Activated naive CD4-positive, alpha-beta T cell treated with anti-CD3 and anti-CD28 coated beads, Interleukin-2, amount 50 U/mL, for 16 hours (primary cell): ENCODE results near the gene ACBD7.

ENCODE experiments used
- DNase-seq: peaks from one replicate; pipeline ENCODE4 v3.0.0-alpha.2; 2020

The ACBD7 gene

DNA sequence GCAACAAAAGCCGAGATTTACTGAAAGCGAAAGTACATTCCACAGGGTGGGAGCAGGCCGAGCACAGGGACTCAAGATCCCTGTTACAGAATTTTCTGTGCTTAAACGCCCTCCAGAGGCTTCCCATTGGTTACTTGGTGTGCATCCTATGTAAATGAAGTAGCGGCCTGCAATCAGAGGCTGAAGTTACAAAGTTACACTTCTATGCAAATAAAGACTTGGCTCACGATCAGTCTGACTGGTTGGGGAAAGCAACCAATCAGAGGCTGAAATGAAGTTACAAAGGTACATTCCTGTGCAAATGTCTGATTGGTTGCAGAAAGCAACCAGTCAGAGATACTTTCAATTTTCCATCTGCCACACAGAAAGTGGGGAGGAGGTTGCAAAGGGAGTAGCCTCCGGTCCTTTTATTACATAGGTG, 4.1 kb downstream of the ACBD7 start:
- no peak for DNase-seq

DNA sequence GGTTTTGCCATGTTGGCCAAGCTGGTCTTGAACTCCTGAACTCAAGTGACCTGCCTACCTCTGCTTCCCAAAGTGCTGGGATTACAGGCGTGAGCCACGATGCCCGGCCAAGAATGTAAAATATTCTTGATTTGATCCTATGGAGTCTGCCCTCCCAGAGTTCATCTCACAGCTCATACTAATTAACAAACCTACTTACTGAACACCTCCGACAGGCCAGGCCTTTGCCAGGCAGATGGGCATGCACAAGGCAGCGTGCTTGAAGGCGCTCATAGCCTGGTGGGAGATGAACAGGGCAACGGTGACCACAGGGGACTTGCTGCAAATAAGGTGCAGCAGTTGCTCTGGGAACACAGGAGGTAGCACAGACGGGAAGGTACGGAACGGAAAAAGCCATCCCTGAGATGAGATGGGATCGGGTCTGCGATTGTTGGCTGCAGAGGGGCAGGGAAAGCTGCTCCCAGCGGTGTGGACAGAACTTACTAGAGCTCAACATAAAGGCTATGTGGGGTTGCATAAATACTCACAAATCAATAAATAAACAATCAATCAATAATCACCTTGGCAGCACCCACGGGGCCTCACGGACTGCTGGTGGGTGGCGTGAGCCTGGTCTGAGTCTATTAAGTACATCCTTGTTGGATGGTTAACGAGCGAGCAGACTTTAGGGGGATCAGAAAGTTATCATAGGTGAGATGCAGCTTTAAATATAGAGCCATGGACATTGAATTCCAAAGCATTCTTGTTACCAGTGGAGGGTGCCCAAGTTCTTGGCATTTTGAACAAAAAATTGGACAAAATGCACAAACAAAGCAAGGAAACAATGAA, 4.7 kb downstream of the ACBD7 start:
- no peak for DNase-seq

DNA sequence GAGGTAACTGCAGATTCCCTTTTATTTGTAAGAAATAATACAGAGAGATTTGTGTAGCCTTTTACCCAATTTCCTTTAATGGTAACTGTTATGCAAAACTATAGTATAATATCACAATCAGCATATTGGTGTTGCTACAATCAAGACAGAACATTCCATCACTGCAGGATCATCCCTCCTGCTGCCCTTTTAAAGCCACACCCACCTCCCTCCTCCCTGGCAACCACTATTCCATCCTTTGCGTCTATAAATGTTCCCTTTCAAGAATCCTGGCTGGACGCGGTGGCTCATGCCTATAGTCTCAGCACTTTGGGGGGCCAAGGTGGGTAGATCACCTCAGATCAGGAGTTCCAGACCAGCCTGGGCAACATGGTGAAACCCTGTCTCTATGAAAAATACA, 13.2 kb downstream of the ACBD7 start:
- DNase-seq = no peak

DNA sequence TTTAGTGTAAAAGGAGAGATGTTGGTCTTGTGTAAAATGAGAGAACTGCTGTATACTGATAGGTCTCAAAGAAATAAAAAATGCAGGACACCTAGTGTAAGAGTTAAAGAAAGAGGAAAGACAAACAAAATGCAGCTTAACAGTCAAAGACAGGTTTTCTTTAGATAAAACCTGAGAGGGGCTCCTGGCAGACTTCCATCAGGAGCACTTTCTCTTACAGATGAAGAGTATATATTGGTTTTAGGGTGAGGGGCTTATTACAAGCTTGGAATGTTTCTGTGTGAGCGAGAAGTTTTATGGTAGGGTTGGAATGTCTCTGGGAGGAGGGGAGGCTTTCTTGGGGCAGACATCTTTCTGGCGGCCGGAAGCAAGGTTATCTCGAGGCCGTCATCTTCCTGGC, 16.2 kb downstream of the ACBD7 start:
- DNase-seq = no peak

DNA sequence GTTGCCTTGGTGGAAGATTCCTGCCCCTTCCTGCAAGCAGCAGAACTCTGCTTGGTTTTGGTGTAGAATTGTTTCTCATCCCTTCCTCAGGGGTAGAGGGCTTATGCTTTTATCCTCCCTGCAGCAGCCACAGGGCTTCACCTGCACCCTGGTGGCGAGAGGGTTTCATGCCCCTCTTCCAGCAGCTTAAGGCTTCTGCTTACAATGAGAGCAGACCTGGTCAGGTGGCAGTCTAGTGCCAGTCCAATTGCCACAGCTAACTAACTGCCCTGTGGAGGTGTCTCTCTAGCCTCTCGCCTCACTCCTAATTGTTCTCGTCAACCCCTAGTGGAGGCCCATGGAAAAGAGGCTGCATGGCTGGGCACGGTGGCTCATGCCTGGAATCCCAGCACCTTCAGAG, 19.3 kb downstream of the ACBD7 start:
- DNase-seq = no peak

DNA sequence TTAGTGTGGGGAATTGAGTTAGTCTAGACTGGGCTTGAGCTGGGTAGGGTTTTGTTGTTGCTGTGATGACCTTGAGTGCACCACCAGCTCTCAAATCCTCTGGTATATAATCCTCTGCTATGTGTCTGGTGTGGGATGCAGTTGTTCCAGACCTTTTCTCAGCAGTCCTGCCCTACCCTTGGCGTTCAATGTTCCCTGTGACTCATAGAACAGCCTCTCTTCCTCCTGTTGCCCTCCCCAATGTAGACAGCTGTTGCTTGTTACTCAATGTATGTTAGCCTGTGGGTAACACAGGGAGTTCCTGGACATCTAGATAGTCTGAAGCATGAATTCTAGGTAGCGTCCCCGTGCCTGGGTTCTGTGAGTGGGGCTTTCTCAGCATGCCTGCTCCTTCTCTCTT, 19.8 kb downstream of the ACBD7 start:
- DNase-seq = no peak

DNA sequence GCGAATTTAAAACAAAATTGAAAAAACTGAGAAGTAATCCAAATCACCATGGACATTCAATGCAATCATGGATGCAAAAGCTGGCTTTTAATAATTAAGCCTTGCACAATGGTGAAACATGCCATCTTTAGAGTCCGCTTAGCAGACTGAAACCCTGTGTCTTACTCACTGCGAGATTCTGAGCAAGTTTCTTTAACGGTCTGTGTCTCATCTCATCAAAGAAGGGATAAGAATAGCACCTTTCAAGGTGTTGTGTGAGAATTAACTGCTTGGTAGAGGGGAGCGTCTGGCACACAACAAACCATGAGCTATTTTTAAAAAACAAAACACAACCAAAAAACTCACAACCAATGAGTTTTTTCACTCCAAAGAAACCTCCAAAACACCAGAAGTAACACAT, 21.4 kb downstream of the ACBD7 start:
- DNase-seq = no peak

DNA sequence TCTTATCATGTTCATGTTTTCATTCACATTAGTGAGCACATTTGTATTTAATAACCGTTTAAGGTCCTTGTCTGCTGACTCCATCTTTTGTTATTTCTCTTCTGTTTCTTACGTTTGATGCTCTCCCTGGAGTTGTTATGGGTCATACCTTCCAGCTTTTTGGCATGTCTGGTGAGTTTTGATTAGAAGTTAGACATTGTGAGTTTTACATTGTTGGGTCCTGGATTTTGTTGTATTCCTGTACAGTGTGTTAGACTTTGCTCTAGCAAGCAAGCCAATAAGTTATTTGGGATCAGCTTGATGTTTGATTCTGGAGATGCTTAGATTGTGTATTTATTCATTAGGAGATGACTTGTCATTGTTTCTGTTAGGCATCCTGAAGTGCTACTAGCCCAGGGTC, 27.9 kb downstream of the ACBD7 start:
- no peak for DNase-seq

DNA sequence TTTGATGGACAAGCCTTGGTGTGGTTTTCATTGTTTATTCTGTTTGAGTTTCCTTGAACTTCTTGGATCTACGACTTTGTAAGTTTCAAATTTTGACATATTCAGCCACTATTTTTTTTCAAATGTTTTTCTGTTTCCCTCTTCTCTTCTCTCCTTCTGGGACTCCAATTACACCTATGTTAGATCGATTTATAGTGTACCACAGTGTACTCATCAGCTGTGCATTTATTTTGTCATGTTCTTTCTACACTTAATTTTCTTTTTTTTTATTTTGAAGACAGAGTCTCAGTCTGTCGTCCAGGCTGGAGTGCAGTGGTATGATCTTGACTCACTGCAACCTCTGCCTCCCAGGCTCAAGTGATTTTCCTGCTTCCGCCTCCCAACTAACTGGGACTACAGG, 28.7 kb downstream of the ACBD7 start:
- DNase-seq = no peak

DNA sequence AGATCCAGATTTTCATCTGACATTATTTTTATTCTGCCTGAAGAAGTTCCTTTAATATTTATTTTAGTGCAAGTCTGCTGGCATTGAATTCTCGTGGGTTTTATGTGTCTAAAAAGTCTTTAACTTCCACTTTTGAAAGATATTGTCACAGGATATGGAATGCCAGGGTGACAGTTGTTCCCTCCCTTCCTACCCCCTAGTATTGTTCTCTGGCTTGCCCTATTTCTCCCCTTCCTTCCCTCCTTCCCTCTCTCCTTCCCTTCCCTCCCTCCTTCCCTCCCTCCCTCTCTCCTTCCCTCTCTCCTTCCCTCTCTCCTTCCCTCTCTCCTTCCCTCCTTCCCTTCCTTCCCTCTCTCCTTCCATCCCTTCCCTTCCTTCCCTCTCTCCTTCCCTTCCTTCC, 29.9 kb downstream of the ACBD7 start:
- no peak for DNase-seq

DNA sequence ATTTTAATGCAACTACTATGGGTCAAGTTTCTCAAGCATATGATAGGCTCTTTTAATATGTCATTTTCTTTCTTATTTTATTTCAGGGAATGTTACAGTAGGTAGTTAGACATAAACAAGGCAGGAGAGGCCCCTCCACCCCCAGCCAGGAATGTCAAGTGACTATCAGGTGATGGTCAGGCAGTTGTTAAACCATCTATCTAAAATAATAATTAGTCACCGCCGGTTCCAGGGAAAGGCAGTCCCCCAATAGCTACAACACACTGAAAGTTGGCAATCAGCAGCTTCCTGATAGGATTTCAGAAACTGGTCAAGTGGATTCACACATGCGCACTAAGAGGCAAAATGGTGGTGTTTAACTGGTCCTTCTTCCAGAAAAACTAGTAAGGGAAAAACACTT, 35.5 kb downstream of the ACBD7 start:
- DNase-seq = no peak

DNA sequence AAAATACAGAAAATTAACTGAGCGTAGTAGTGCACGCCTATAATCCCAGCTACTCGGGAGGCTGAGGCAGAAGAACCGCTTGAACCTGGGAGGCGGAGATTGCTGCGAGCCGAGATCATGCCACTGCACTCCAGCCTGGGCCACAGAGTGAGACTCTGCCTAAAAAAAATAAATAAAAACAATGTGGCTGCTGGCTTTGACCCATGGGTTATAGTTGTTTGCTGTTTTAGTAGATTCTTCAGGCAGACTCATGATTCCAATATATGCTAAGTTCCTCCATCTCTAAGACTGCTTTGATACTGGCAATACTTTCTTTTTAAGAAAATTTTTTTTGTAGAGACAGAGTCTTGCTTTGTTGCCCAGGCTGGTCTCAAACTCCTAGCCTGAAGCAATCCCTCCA, 36.5 kb downstream of the ACBD7 start:
- DNase-seq = no peak

DNA sequence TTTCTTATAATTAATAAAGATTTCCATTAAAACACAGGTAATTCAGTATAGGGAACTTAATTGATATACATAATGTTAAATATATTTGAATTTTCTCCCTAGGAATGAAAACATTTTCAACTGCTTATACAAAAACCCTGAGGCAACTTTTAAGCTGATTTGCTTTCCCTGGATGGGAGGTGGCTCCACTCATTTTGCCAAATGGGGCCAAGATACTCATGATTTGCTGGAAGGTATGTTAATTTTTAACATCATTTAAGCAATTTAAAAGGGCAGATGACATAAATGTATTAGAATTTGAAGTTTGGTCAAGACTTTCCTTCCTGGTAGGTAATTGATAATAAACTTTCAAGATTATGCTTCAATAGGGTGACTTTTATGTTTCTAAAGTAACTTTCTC, 39.0 kb downstream of the ACBD7 start:
- DNase-seq = no peak

DNA sequence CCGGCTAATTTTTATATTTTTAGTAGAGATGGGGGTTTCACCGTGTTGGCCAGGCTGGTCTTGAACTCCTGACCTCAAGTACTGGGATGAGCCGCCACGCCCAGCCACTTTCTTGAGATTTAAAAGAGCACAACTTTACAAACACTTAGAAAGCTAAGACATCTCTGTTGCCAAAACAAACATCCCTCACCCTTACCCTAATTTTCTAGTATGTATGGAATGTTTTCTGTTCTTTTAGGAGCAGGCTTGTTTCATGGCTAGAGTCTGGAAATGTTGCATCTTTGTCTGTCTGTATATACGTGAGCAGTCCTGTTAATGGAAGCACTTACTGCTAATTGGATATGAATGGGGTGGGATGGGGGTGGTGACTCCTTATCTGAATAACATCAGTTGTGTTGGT, 42.0 kb downstream of the ACBD7 start:
- no peak for DNase-seq

DNA sequence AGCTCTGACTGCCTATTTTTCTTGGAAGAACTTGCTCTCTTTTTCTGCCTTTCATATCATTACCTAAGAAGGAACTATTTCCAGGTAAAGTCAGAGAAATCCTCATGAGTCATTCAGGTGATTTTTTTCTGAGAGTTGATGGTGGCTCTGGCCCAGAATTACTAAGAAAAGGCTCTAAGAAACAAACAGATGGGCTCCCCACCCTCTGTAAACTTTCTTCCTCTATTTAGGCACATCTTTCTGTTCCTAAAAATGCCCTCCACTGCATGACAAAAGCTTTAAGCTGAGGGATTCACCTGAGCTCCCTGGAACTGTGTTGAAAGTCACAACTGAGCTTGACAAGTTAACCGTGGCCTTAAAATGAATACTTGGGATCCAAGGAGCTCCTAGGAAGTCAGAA, 43.2 kb downstream of the ACBD7 start:
- DNase-seq = no peak

DNA sequence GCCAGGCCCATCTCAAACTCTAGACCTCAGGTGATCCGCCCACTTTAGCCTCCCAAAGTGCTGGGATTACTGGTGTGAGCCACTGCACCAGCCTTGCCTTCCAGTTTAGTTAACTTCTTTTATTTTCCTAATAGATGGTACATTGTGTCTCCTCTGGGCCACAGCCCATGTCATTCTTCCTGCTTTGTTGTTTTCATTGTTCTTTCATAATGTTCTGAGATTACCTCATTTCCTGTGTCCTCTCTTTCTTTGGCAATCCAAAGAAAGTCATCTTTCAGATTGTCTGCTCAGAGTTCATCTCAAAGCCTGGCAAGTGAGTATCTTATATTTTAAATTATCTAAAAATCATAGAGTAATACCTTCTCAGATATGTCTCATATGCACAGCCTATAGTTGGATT, 44.9 kb downstream of the ACBD7 start, which contains the start of gene OLAH:
Gene OLAH (plus strand): TSS at position 270 of the 400 bp plus-strand sequence. CDS start 3,346 bp downstream, outside the sequence.
- DNase-seq = no peak

DNA sequence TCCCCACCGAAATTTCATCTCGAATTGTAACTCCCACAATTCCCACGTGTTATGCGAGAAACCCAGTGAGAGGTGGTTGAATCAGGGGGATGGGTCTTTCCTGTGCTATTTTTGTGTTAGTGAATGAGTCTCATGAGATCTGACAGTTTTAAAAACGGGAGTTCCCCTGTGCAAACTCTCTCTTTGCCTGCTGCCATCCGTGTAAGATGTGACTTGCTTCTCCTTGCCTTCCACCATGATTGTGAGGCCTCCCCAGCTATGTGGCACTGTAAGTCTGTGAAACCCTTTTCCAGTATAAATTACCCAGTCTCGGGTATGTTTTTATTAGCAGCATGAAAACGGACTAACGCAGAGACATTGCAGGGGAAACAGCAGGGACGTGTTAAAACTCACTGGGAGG, 50.2 kb downstream of the ACBD7 start:
- DNase-seq = no peak

DNA sequence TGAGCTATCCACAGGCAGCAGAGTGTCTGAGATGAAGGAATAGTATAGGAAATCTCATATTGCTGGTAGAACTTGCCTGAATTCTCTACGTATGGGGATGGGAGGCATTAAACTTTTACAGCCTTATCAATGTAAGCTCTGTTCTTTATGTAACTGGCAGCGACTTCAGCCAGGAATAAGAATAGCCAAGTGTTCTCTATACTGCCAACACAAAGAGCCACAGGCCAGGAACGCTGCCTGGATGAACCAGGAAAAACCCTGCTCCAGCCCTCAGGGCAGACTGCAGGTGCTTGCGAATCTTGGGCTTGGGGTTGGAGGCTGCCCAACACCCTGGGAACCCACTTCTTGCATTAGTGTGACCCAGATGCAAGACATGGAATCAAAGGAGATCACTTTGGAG, 50.9 kb downstream of the ACBD7 start:
- DNase-seq = no peak

DNA sequence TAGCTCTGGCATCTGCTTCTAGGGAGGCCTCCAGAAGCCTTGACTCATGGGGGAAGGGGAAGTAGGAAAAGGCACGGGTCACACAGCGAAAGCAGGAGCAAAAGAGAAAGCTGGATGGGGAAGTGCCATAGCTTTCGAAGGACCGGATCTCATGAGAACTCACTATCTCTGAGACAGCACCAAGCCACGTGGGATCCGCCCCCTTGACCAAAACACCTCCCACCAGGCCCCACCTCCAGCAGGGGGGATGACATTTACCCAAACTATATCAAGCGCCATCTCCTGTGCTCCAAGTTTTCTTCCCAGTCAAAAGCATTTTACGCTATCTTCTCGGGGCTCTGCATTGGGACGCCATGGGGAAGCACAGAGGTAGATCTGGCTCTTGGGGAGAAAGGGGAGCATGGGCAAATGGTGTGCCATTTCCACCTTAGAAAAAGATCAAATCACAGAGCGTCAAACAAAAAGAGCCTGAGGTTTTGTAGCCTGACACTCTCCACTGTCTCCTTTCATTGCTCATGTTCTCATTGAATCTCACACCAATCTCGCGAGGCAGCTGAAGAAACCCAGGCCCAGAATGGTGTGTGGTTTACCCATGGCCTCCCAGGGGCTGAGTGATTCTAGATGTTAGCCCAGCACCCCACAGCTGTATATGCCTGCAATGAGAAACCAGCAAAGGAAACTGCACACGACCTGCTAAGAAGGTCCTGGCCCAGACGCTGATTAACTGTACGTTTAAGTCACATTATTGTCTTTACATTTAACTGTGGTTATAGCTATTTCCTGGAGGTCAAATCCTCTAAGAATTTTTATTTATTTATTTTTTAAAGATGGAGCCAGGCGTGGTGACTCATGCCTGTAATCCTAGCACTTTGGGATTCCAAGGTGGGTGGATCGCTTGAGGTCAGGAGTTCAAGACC, 52.9 kb downstream of the ACBD7 start:
- DNase-seq = no peak

DNA sequence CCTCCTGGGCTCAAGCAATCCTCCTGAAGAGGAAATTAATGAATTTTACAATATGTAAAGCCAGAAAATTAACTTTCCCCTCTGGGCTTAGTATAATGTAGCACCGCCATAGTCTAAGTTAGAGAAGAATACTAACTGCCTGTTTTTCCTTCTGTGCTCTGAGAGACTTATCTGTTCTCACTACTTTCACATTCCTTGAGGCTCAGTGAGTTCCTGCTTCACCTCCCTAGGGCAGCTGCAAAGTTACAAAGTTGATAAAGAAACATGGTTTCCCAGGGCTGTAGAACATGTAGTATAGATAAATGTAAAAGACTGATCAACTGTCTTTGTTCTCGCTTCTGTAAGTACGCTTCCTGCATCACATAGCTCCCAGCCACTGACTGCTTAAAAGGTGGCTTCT, 60.8 kb downstream of the ACBD7 start:
- no peak for DNase-seq
